K562 (cell line): ENCODE measurements around the gene SPEF1.

ENCODE experiments used
- CBX3 ChIP-seq, 2 experiments: IDR thresholded peaks; 1 replicate in 1 of 2; 2 replicates in 1 of 2; pipeline ENCODE4 v1.6.1; 2012; ENCODE audit warnings: inconsistent platforms in 2 of 2, low read length in 2 of 2, borderline replicate concordance in 1 of 2, control low read depth in 1 of 2
- CTCF ChIP-seq, 3 experiments: IDR thresholded peaks in 2 of 3; conservative IDR thresholded peaks in 1 of 3; 2 replicates each; pipeline ENCODE4 v1.5.1; 2011 to 2012; ENCODE audit warnings: low read length in 3 of 3, mild to moderate bottlenecking in 3 of 3, control low read depth in 2 of 3, improper control_type of control experiment in 1 of 3, inconsistent platforms in 1 of 3, low read depth in 1 of 3, mixed read lengths in 1 of 3, moderate library complexity in 1 of 3; ENCODE audit not compliant: insufficient read depth in 2 of 3
- ELF4 ChIP-seq: fragments of 450-650 bp; formaldehyde crosslinking; IDR thresholded peaks from 2 replicates; pipeline ENCODE4 v1.4.0; 2022; ENCODE audit warnings: missing genetic modification characterization
- RAD21 ChIP-seq, 2 experiments: fragments of 250-450 bp in 1 of 2; fragments of 450-650 bp in 1 of 2; sonication (Bioruptor Pico) in 1 of 2; formaldehyde crosslinking in 1 of 2; IDR thresholded peaks in 1 of 2; conservative IDR thresholded peaks in 1 of 2; 2 replicates each; pipeline versions ENCODE4 v1.4.0 to v1.8.0; 2020 to 2022; ENCODE audit warnings: mild to moderate bottlenecking in 2 of 2, moderate library complexity in 1 of 2
- ZNF785 ChIP-seq: fragments of 250-450 bp; sonication (Bioruptor Pico); IDR thresholded peaks from 2 replicates; pipeline ENCODE4 v1.4.0; 2020; ENCODE audit warnings: mild to moderate bottlenecking
- ZZZ3 ChIP-seq: fragments of 450-650 bp; IDR thresholded peaks from 2 replicates; pipeline ENCODE4 v1.6.1; 2016; ENCODE audit warnings: antibody characterized with exemption, mild to moderate bottlenecking, moderate library complexity

- TF ChIP-seq CTCF (IDR thresholded peaks at IDR 0.05 in 2 of 3, conservative IDR thresholded peaks at IDR 0.05 in 1 of 3; ENCODE audit: insufficient read depth in 2 of 3, low read depth in 1 of 3, low read length in 3 of 3) (no peak), RAD21 (CRISPR knock-in tag; conservative IDR thresholded peaks at IDR 0.05 in 1 of 2, IDR thresholded peaks at IDR 0.05 in 1 of 2) (no peak), ELF4 (no peak), CBX3 (IDR thresholded peaks at IDR 0.05; ENCODE audit: borderline replicate concordance in 1 of 2, low read length in 2 of 2) (no peak), ZZZ3 (no peak), ZNF785 (CRISPR knock-in tag) (no peak)
These were observed 21.4 kb downstream of the SPEF1 start for GRCh38 chr20:3759884-3760283.
